ENCODE data around the gene DLG3. TPM values are rescaled to one million over a fixed set of nuclear protein-coding genes. Genes with fewer than 3 reads are reported as not detected.

The DLG3 gene
- total and polyA plus RNA-seq, 10 of the 15 experiments (the other 5 are each of a cell fraction or from before 2014, with no cell fraction given): 1.3 to 32.2 (median 3.9) TPM

- TF ChIP-seq ZNF592 (IDR thresholded peaks at IDR 0.05): no peak
- no peak for TF ChIP-seq HCFC1 (IDR thresholded peaks at IDR 0.05; ENCODE audit: low read length)
- TF ChIP-seq NRF1 (conservative IDR thresholded peaks at IDR 0.05; ENCODE audit: low read depth, low read length): no peak
- TF ChIP-seq ZNF24 (IDR thresholded peaks at IDR 0.05): no peak
- TF ChIP-seq SIX5 (IDR thresholded peaks at IDR 0.05; ENCODE audit: low read depth, low read length, severe bottlenecking): no peak
- no peak for TF ChIP-seq IRF4 (IDR thresholded peaks at IDR 0.05; ENCODE audit: low read depth, low read length)
Measured at GRCh38 chrX:70466968-70467367, 22.3 kb downstream of the DLG3 start (continued).

GRCh38 chrX:70468709-70469108 is 24.1 kb downstream of the DLG3 start:
- 3% methylated on average over 1 of the region's 1 CpG for WGBS (ENCODE audit: insufficient coverage, insufficient replicate concordance, low lambda C conversion rate, missing lambda C conversion rate)
- no peaks in the 10 kb centered on the region for H3K4me1 ChIP-seq (ENCODE audit: control insufficient read depth, insufficient read depth, low read length)
- no peaks in the 10 kb centered on the region for H3K79me2 ChIP-seq (ENCODE audit: control insufficient read depth, insufficient read depth, low read length)
- RAD21 ChIA-PET (ENCODE audit: unreplicated experiment): no interaction called here
- intact Hi-C loops (cut with micrococcal nuclease; ENCODE audit: unreplicated experiment): no loop called here
- BruUV-seq (replicated peaks): no TSS peak
- FAIRE-seq: no peak
- no peaks in the 10 kb centered on the region for H3K27me3 ChIP-seq (replicated peaks in 1 of 2; ENCODE audit: control insufficient read depth in 2 of 2, insufficient read depth in 2 of 2, low read length in 1 of 2)
- SMC1A ChIA-PET (ENCODE audit: uncharacterized antibody, unreplicated experiment): interaction anchor here (1.1 kb wide), 1 partner anchor 10 kb away, joined by 3 read pairs; no protein-coding TSS in a partner anchor
- no peak for DNase-seq (ENCODE audit: low read depth, low spot score)
- CTCF ChIA-PET: no interaction called here
- no peak overlapping the region for H3K9ac ChIP-seq (ENCODE audit: control insufficient read depth, insufficient read depth, low read length)
- ATAC-seq: no peak
- no peak overlapping the region for H2AFZ ChIP-seq (ENCODE audit: control insufficient read depth, low read depth, low read length)
- no peaks in the 10 kb centered on the region for H3K9me3 ChIP-seq (replicated peaks; ENCODE audit: control insufficient read depth, insufficient read depth, low read length)
- H4K20me1 ChIP-seq (ENCODE audit: control insufficient read depth, insufficient read depth): no peaks in the 10 kb centered on the region
- no peak overlapping the region for H3K4me2 ChIP-seq (ENCODE audit: control insufficient read depth, insufficient read depth)
- in situ Hi-C loops (cut with MboI): no loop called here
- H3K36me3 ChIP-seq (ENCODE audit: control insufficient read depth in 2 of 2, insufficient read depth in 2 of 2, low read length in 1 of 2): no peaks in the 10 kb centered on the region
- H3K4me3 ChIP-seq: no peak overlapping the region
- H3K27ac ChIP-seq (ENCODE audit: control insufficient read depth, insufficient read depth): no peak overlapping the region
- POLR2A ChIA-PET: no interaction called here
- no peak for TF ChIP-seq PRDM15 (CRISPR knock-in tag; IDR thresholded peaks at IDR 0.05)
- no peak for TF ChIP-seq CHD1 (IDR thresholded peaks at IDR 0.05; ENCODE audit: low read depth, low read length)
- TF ChIP-seq IKZF2 (IDR thresholded peaks at IDR 0.05): no peak
- TF ChIP-seq NRF1 (conservative IDR thresholded peaks at IDR 0.05; ENCODE audit: low read depth, low read length): no peak
- no peak for TF ChIP-seq HDGF (IDR thresholded peaks at IDR 0.05)
- no peak for TF ChIP-seq MEF2A (IDR thresholded peaks at IDR 0.05; ENCODE audit: insufficient read depth, low read depth, low read length)
- TF ChIP-seq SMARCA5 (IDR thresholded peaks at IDR 0.05): no peak
- no peak for TF ChIP-seq PKNOX1 (IDR thresholded peaks at IDR 0.05)
- TF ChIP-seq CBFB (IDR thresholded peaks at IDR 0.05; ENCODE audit: low read depth): no peak
